ENCODE measurements around the gene LRCH1.

DNA sequence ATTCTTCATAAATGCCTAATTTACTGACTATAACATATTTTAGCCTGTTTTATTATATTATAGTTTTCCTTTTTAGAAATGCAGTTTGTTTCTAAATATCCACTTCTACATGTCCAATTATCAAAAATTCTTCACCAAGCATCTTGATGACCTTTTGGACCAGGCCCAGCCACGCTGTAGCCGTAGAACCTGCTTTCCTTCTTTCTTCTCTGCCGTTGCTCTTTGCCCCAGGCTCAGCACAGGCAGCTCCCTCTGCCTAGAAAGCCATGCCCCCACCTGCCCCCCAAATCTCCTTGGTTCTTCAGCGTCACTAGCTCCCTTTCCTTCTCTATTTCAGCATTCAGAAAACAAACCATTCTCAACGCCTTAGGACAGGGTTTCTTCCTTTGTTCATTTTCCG is 178.6 kb downstream of the LRCH1 start:
- TF ChIP-seq EZH2phosphoT487 (IDR thresholded peaks at IDR 0.05; ENCODE audit: insufficient read depth, low read depth) (no peak), EZH2 (IDR thresholded peaks at IDR 0.05; ENCODE audit: insufficient read depth, poor library complexity, severe bottlenecking) (no peak)
